Uterus (tissue), 4 donors: ENCODE data around the gene TSPAN9. TPM values are rescaled to one million over a fixed set of nuclear protein-coding genes. Genes with fewer than 3 reads are reported as not detected.
A peak's percentile ranks its signal among the peaks of the same experiment; 100 is the strongest.

ENCODE experiments used
- DNase-seq, 2 donors: peaks; one replicate each; pipeline ENCODE4 v3.0.0-alpha.2; 2019 to 2020
- H3K27ac ChIP-seq, 2 donors: fragments of 200-600 bp; sonication (generic); 1 replicate in 1 of 2; 2 replicates in 1 of 2; pipeline ENCODE4 v1.5.1; 2016 to 2018
- H3K27me3 ChIP-seq, 2 donors: fragments of 200-600 bp; sonication (generic); one replicate each; pipeline ENCODE4 v1.5.1; 2018 to 2019; ENCODE audit warnings: control low read depth in 1 of 2
- H3K36me3 ChIP-seq, 2 donors: fragments of 200-600 bp; sonication (generic); one replicate each; pipeline ENCODE4 v1.5.1; 2019; ENCODE audit warnings: control low read depth in 1 of 2
- H3K4me1 ChIP-seq, 2 donors: fragments of 200-600 bp; sonication (generic); one replicate each; pipeline ENCODE4 v1.5.1; 2018 to 2019; ENCODE audit warnings: control low read depth in 1 of 2
- H3K4me3 ChIP-seq, 2 donors: fragments of 200-600 bp; sonication (generic); 1 replicate in 1 of 2; 2 replicates in 1 of 2; pipeline ENCODE4 v1.5.1; 2018 to 2019; ENCODE audit warnings: mild to moderate bottlenecking in 1 of 2
- H3K9me3 ChIP-seq, 2 donors: fragments of 200-600 bp; sonication (generic); one replicate each; pipeline ENCODE4 v1.5.1; 2019; ENCODE audit warnings: control low read depth in 1 of 2
- CTCF ChIP-seq, 4 experiments: fragments of 200-600 bp in 2 of 4; fragments of 450-650 bp in 2 of 4; sonication (generic) in 2 of 4; IDR thresholded peaks; one replicate each; pipeline ENCODE4 v1.5.1; 2016 to 2019; ENCODE audit warnings: antibody characterized with exemption in 4 of 4, mild to moderate bottlenecking in 2 of 4, moderate library complexity in 1 of 4
- POLR2A ChIP-seq, 2 donors: fragments of 450-650 bp; IDR thresholded peaks; one replicate each; pipeline ENCODE4 v1.6.1; 2016; ENCODE audit warnings: antibody characterized with exemption in 2 of 2, mild to moderate bottlenecking in 1 of 2, moderate library complexity in 1 of 2
- intact Hi-C: fragments of 100-400 bp; cut with DNase I; formaldehyde crosslinking; loops from one replicate; pipeline ENCODE4 v1.15.1; 2023; ENCODE audit warnings: low total_unique reads
- total RNA-seq, 4 donors: library from RNA; depleted of rRNA in 3 of 4; stranded (reverse); fragments of >200 nt in 3 of 4; gene quantifications; one replicate each; pipeline versions ENCODE4 v1.1.0 to v1.2.4, GENCODE V29; 2014 to 2023
- donor health status: DM: yes; HTN: yes; CAD: no.

TSPAN9 gene
- total RNA-seq, 4 donors from 2014 or later = 47.9 to 106 (median 65.1) TPM

DNA sequence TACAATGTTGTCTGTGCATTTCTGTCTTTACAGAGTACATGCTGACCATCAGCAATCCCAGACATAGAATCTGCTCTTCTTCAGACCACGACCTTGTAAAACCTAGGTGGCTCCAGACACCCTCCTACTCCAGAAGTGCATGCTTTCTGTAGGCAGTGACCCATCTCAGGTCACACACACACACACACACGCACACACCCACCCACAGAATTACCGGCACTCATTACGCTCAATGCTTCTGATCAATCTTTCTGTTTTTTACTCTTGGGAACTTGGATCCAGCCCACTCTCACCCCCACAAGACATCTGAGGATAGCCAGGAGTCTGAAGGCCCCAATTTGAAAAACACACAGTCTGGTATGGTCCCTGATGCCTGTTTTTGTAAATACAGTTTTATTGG is 7.5 kb upstream of the TSPAN9 start:
- Histone ChIP-seq H3K27me3 (no peaks in the 10 kb centered on the region), H3K27ac (no peak overlapping the region), H3K4me3 (no peak overlapping the region), H3K4me1 (no peaks in the 10 kb centered on the region), H3K9me3 (no peaks in the 10 kb centered on the region), H3K36me3 (no peaks in the 10 kb centered on the region)
- intact Hi-C loops = loop anchor here (10.0 kb wide), 2 partner anchors 65 to 205 kb away; no protein-coding TSS in a partner anchor
- TF ChIP-seq CTCF (IDR thresholded peaks at IDR 0.05) (no peak), POLR2A (IDR thresholded peaks at IDR 0.05) (no peak)
- no peak for DNase-seq

- intact Hi-C loops = loop anchor here (10.0 kb wide), 2 partner anchors 64 to 204 kb away; no protein-coding TSS in a partner anchor
- Histone ChIP-seq H3K36me3 (no peaks in the 10 kb centered on the region), H3K4me3 (no peak overlapping the region), H3K4me1 (no peaks in the 10 kb centered on the region), H3K27me3 (no peaks in the 10 kb centered on the region), H3K9me3 (no peaks in the 10 kb centered on the region), H3K27ac (no peak overlapping the region)
- no peak for DNase-seq
- TF ChIP-seq CTCF (IDR thresholded peaks at IDR 0.05) = no peak
- no peak for TF ChIP-seq POLR2A (IDR thresholded peaks at IDR 0.05)
Observed at GRCh38 chr12:3071107-3071506, 6.1 kb upstream of the TSPAN9 start.

GRCh38 chr12:3071710-3072109 is 5.5 kb upstream of the TSPAN9 start:
- TF ChIP-seq CTCF (IDR thresholded peaks at IDR 0.05) = no peak
- TF ChIP-seq POLR2A (IDR thresholded peaks at IDR 0.05) = no peak
- Histone ChIP-seq H3K4me1 (no peaks in the 10 kb centered on the region), H3K27me3 (no peaks in the 10 kb centered on the region), H3K36me3 (no peaks in the 10 kb centered on the region), H3K27ac (no peak overlapping the region), H3K4me3 (no peak overlapping the region), H3K9me3 (no peaks in the 10 kb centered on the region)
- intact Hi-C loops = loop anchor here (10.0 kb wide), 2 partner anchors 63 to 203 kb away; no protein-coding TSS in a partner anchor
- no peak for DNase-seq

GRCh38 chr12:3073438-3074250 is 3.5 kb upstream of the TSPAN9 start:
- no peaks in the 10 kb centered on the region for H3K36me3 ChIP-seq

More at GRCh38 chr12:3073438-3074250, 3.5 kb upstream of the TSPAN9 start:
- Histone ChIP-seq H3K4me3 (no peak overlapping the region), H3K9me3 (no peaks in the 10 kb centered on the region), H3K27ac (no peak overlapping the region), H3K4me1 (no peaks in the 10 kb centered on the region), H3K27me3 (no peaks in the 10 kb centered on the region)
- intact Hi-C loops = loop anchor here (10.0 kb wide), 2 partner anchors 61 to 201 kb away; no protein-coding TSS in a partner anchor
- no peak for TF ChIP-seq POLR2A (IDR thresholded peaks at IDR 0.05)
- peak; percentile 89 to 98 (median 95) for TF ChIP-seq CTCF (IDR thresholded peaks at IDR 0.05)
- DNase-seq = peak; percentile 86 to 88
